DOHH2 (cell line): ENCODE measurements around the gene KIF6.
"Not testable (repeated sequence)": the region's sequence is repeated elsewhere in the genome, so short reads cannot be mapped to it uniquely, and the experiment has no call there.

ENCODE experiments used
- H3F3A ChIP-seq: fragments of 200-600 bp; sonication (generic), shearing (Covaris generic); 2 replicates; pipeline ENCODE4 v1.6.0; 2016; ENCODE audit warnings: antibody characterized with exemption, mild to moderate bottlenecking; ENCODE audit not compliant: control insufficient read depth, insufficient read depth
- H3K27ac ChIP-seq: fragments of 200-600 bp; sonication (generic); 2 replicates; pipeline ENCODE4 v1.5.1; 2014; ENCODE audit warnings: low read depth, mild to moderate bottlenecking, low read length, moderate library complexity
- H3K27me3 ChIP-seq: fragments of 200-600 bp; sonication (generic); 2 replicates; pipeline ENCODE4 v1.6.1; 2014; ENCODE audit warnings: mild to moderate bottlenecking, low read length, mixed read lengths; ENCODE audit not compliant: control insufficient read depth
- H3K36me3 ChIP-seq: fragments of 200-600 bp; sonication (generic); 2 replicates; pipeline ENCODE4 v1.6.1; 2014; ENCODE audit warnings: mild to moderate bottlenecking, low read length, moderate library complexity, mixed read lengths; ENCODE audit not compliant: control insufficient read depth
- H3K4me1 ChIP-seq: fragments of 200-600 bp; sonication (generic); 2 replicates; pipeline ENCODE4 v1.6.1; 2014; ENCODE audit warnings: mild to moderate bottlenecking, low read length, mixed read lengths; ENCODE audit not compliant: control insufficient read depth
- H3K4me2 ChIP-seq: fragments of 200-600 bp; sonication (generic); 2 replicates; pipeline ENCODE4 v1.6.0; 2014; ENCODE audit warnings: mild to moderate bottlenecking, low read length, moderate library complexity
- H3K4me3 ChIP-seq: fragments of 200-600 bp; sonication (generic); 2 replicates; pipeline ENCODE4 v1.5.1; 2014; ENCODE audit warnings: mild to moderate bottlenecking, low read length, mixed read lengths
- H3K79me2 ChIP-seq: fragments of 200-600 bp; sonication (generic); 2 replicates; pipeline ENCODE4 v1.6.1; 2014; ENCODE audit warnings: mild to moderate bottlenecking, low read length, mixed read lengths; ENCODE audit not compliant: control insufficient read depth
- H3K9me2 ChIP-seq: fragments of 200-600 bp; sonication (generic); replicated peaks from 2 replicates; pipeline ENCODE4 v1.6.1; 2014; ENCODE audit warnings: mild to moderate bottlenecking, low read length, mixed read lengths; ENCODE audit not compliant: control insufficient read depth
- H3K9me3 ChIP-seq: fragments of 200-600 bp; sonication (generic); 2 replicates; pipeline ENCODE4 v1.6.1; 2014; ENCODE audit warnings: antibody characterized with exemption, low read length, mixed read lengths; ENCODE audit not compliant: control insufficient read depth, insufficient read depth
- H4K20me1 ChIP-seq: fragments of 200-600 bp; sonication (generic); 2 replicates; pipeline ENCODE4 v1.6.0; 2014; ENCODE audit warnings: low read depth, mild to moderate bottlenecking, antibody characterized with exemption, low read length, moderate library complexity; ENCODE audit not compliant: control insufficient read depth, insufficient read depth
- CTCF ChIP-seq: fragments of 200-600 bp; sonication (generic); IDR thresholded peaks from one replicate; pipeline ENCODE4 v1.5.1; 2014; ENCODE audit warnings: antibody characterized with exemption, mild to moderate bottlenecking, low read depth, low read length; ENCODE audit not compliant: poor library complexity, severe bottlenecking
- EZH2phosphoT487 ChIP-seq: fragments of 200-600 bp; sonication (generic); IDR thresholded peaks from 2 replicates; pipeline ENCODE4 v1.6.1; 2017; ENCODE audit warnings: borderline replicate concordance, mild to moderate bottlenecking, antibody characterized with exemption, low read length, moderate library complexity, mixed read lengths

The KIF6 gene

DNA sequence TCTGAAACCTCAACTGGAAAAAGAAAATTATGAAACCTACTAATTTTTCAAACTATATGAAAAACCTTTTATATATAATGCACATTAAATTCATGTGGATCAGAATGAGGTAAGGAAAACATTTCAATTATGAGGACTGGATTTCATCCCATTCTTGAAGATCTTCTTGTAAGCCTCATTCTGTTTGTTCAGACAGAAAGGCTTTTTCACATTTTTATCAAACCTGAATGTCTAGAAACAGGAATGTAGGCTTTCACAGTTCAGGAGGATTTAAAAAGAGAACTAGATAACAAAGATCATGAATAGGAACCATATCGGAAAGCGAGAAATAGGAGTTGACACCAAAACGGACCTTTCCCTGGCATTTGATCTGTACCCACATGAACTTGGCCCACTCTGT is 210.2 kb downstream of the KIF6 start:
- Histone ChIP-seq H4K20me1 (no peaks in the 10 kb centered on the region), H3K9me2 (no peaks in the 10 kb centered on the region), H3K36me3 (no peaks in the 10 kb centered on the region), H3K79me2 (no peaks in the 10 kb centered on the region), H3K27me3 (peaks cover 3% of the 10 kb centered on the region; the same call in 1 of the 2 replicates), H3K4me3 (no peak overlapping the region), H3K9me3 (no peaks in the 10 kb centered on the region), H3K4me2 (no peak overlapping the region), H3K27ac (no peak overlapping the region), H3K4me1 (no peaks in the 10 kb centered on the region), H3F3A (no peaks in the 10 kb centered on the region)
- TF ChIP-seq CTCF (no peak), EZH2phosphoT487 (no peak)

- H3K9me3 ChIP-seq, H3F3A ChIP-seq, H4K20me1 ChIP-seq, H3K36me3 ChIP-seq, H3K27ac ChIP-seq, H3K4me3 ChIP-seq, H3K9me2 ChIP-seq, H3K4me2 ChIP-seq, H3K27me3 ChIP-seq, H3K79me2 ChIP-seq, H3K4me1 ChIP-seq: not testable (repeated sequence)
Measured at GRCh38 chr6:39509831-39510230, 215.4 kb downstream of the KIF6 start.

DNA sequence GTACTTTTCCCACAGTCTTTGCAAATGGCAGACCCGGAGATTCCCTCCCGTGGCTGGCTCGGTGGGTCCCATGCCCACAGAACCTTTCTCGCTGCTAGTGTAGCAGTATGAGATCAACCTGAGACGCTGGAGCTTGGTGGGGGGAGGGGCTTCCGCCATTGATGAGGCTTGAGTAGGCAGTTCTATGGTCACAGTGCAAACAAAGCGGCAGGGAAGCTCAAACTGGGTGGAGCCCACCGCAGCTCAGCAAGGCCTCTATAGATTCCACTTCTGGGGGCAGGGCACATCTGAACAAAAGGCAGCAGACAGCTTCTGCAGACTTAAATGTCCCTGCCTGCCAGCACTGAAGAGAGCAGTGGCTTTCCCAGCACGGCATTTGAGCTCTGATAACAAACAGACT is 216.7 kb downstream of the KIF6 start:
- Histone ChIP-seq H3K9me2 (no peaks in the 10 kb centered on the region), H3K27me3 (no peaks in the 10 kb centered on the region), H3K4me2 (no peak overlapping the region), H3F3A (no peaks in the 10 kb centered on the region), H3K36me3 (no peaks in the 10 kb centered on the region), H4K20me1 (no peaks in the 10 kb centered on the region), H3K27ac (no peak overlapping the region), H3K4me1 (no peaks in the 10 kb centered on the region), H3K4me3 (no peak overlapping the region), H3K9me3 (no peaks in the 10 kb centered on the region), H3K79me2 (no peaks in the 10 kb centered on the region)
- TF ChIP-seq CTCF (no peak), EZH2phosphoT487 (no peak)

DNA sequence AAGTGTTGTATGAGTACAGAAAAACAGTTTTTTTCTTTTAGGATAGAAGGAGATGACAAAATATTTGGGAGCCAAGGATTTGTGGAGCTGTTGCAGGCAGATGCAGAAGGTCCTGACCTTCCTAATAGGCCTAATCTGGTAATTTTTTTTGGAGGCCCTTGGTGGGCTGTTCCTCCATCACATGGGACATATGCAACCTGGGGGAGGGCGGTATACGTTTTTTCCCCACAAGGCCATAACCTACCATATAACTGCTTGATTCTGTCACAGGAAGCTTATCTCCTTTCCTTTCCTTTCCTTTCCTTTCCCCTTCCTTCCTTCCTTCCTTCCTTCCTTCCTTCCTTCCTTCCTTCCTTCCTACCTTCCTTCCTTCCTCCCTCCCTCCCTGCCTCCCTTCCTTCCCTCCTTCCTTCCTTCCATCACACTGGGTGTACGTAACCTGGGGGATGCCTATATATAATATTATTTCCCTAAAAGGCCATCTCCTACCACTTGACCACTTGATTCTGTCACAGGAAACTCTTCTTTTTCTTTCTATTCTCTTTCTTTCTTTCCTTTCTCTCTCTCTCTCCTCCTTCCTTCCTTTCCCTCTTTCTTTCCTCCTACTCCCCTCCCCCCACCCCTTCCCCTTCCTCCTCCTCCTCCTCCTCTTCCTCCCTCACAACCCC is 217.7 kb downstream of the KIF6 start:
- H3K79me2 ChIP-seq = no peaks in the 10 kb centered on the region
- no peaks in the 10 kb centered on the region for H3K27me3 ChIP-seq
- H3K4me1 ChIP-seq = no peaks in the 10 kb centered on the region
- H4K20me1 ChIP-seq = no peaks in the 10 kb centered on the region
- no peaks in the 10 kb centered on the region for H3F3A ChIP-seq
- H3K4me2 ChIP-seq = no peak overlapping the region
- TF ChIP-seq EZH2phosphoT487 (no peak), CTCF (no peak)
- no peak overlapping the region for H3K4me3 ChIP-seq
- no peak overlapping the region for H3K27ac ChIP-seq
- H3K9me3 ChIP-seq = no peaks in the 10 kb centered on the region
- H3K36me3 ChIP-seq = no peaks in the 10 kb centered on the region
- H3K9me2 ChIP-seq = no peaks in the 10 kb centered on the region

DNA sequence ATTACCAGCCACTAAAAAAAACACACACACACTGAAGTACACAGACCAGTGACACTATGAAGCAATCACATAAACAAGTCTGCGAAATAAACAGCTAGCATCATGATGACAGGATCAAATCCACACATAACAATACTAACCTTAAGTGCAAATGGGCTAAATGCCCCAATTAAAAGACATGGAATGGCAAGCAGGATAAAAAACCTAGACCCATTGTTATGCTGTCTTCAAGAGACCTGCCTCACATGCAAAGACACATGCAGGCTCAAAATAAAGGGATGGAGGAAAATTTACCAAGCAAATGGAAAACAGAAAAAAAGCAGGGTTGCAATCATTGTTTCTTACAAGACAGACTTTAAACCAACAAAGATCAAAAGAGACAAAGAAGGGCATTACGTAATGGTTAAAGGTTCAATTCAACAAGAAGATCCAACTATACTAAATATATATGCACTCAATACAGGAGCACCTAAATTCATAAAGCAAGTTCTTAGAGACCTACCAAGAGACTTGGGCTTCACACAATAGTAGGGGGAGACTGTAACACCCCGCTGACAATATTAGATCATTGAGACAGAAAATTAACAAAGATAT is 222.7 kb downstream of the KIF6 start:
- not testable (repeated sequence) for H3K4me2 ChIP-seq, H3K27me3 ChIP-seq, H3K4me1 ChIP-seq, H3K36me3 ChIP-seq, H3K27ac ChIP-seq, H3K9me2 ChIP-seq, H3K4me3 ChIP-seq, H3K79me2 ChIP-seq, H3F3A ChIP-seq, H4K20me1 ChIP-seq, H3K9me3 ChIP-seq
